Measurements from ENCODE around the gene PLEKHM1.
"Not testable (repeated sequence)": the region's sequence is repeated elsewhere in the genome, so short reads cannot be mapped to it uniquely, and the experiment has no call there.

DNA sequence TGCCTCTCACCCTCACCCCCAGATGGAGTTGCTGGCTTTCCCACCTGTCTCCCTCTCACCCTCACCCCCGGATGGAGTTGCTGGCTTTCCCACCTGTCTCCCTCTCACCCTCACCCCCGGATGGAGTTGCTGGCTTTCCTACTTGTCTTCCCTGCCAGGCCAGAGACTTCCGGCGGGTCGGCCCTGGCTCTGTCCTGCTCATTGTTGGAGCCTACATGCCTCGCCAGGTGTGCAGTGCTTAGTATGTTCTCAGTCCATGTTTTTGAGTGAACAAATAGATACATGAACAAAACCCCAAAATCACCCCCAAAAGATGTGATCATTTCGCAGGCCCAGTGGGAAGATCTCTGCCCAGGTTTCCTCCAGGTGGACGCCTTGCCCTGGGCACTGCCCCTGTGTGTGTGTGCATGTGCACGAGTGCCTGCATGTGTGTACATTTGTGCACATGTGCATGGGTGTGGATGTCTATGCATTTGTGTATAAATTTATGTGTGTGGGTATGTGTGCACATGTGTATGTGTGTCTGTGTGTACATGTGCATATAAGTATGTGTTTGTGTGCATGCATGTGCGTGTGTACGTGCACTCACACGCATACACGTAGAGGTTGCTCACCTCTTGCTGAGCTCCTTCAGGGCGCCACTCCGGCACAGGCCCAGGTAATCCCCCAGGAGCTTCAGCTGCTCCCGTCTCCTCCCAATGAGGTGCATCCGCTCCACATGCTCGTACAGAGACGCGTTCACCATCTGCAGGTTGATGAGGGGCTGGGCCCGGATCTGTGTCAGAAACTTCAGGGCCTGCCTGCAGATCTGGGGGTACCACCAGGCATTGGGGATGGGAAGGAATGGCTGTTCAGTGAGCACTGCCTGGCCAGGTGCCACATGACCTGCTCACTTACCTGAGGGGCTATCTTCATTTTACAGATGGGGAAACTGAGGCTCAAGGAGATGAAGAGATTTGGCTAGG lies 45.4 kb downstream of the PLEKHM1 start:
- TF ChIP-seq, protein P1, sequence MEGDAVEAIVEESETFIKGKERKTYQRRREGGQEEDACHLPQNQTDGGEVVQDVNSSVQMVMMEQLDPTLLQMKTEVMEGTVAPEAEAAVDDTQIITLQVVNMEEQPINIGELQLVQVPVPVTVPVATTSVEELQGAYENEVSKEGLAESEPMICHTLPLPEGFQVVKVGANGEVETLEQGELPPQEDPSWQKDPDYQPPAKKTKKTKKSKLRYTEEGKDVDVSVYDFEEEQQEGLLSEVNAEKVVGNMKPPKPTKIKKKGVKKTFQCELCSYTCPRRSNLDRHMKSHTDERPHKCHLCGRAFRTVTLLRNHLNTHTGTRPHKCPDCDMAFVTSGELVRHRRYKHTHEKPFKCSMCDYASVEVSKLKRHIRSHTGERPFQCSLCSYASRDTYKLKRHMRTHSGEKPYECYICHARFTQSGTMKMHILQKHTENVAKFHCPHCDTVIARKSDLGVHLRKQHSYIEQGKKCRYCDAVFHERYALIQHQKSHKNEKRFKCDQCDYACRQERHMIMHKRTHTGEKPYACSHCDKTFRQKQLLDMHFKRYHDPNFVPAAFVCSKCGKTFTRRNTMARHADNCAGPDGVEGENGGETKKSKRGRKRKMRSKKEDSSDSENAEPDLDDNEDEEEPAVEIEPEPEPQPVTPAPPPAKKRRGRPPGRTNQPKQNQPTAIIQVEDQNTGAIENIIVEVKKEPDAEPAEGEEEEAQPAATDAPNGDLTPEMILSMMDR (IDR thresholded peaks at IDR 0.05), result not testable (repeated sequence)
- not testable (repeated sequence) for TF ChIP-seq ZFX (IDR thresholded peaks at IDR 0.05; ENCODE audit: borderline replicate concordance)
